ENCODE measurements around the gene FADS2.
A peak's percentile ranks its signal among the peaks of the same experiment; 100 is the strongest.

Gene FADS2

DNA sequence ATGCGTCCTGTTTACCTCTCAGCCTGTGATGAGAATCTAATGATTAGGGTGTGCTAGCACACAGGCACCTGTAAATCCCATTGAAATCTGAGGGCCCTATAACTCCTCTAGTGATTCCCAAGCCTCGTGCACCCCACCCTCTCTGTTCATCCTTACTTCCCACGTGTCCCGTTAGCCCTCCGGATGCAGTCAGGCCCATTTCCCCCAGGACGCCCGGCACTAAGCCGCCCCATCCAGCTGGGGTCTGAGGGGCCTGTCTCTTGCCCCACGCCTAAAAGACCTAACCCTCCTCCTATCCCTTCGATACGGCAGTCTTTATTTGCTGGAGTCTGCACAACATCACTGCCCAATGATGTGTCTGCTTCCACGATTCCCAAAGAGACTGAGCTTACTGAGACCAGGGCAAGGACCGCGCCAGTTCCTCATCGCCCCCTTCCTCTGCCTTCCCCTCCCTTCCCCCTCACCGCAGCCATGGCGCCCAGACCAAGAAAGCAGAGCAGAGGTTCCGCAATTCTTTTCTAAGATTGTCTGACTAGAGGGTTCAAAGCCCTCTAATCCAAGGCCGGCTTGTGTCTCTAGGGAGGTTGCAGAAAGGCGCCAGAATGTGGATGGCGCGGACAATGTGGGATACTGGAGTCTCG lies 1.1 kb upstream of the FADS2 start:
- DNase-seq: no peak

DNA sequence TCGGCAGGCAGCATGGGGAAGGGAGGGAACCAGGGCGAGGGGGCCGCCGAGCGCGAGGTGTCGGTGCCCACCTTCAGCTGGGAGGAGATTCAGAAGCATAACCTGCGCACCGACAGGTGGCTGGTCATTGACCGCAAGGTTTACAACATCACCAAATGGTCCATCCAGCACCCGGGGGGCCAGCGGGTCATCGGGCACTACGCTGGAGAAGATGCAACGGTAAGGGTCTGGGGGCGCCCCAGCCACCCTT lies 204 bp downstream of the FADS2 start:
- no peak for DNase-seq

DNA sequence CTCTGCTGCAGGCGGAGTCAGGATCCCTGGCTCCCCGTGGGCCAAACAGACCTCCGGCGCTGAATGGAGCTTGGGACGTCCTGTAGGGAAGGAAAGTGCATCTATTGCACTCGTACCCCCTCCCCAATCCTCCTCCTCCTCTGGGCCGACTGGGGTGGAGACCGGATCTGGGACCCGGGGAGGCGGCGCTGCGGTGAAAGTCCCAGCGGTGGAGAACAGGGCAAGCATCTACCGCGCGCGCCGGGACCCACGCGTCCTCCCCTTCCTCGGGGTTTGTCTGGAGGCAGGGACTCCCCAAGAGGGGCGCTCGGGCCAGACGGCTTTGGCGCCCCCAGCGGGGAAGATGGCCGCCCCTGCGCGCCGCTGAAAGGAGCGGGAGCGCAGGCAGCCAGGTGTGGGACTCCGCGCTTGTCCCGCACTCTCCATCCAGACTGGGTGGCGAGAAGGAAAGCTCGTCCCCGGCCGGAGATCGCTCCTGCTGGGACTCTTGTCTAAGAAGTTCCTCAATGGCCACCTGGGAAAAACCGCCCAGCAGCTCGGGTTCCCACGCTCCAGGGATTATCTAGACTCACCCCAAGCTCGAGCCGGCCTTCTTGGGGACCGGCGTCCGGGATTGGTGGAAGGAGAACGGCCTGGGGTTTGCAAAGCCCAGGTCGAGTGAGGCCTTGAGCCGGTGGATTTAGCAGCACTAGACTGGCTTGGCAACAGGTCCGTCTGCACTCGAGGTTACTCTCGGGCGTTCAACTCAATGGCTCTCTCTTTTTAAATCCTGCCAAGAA lies 718 bp downstream of the FADS2 start:
- peak; percentile 69 for DNase-seq

DNA sequence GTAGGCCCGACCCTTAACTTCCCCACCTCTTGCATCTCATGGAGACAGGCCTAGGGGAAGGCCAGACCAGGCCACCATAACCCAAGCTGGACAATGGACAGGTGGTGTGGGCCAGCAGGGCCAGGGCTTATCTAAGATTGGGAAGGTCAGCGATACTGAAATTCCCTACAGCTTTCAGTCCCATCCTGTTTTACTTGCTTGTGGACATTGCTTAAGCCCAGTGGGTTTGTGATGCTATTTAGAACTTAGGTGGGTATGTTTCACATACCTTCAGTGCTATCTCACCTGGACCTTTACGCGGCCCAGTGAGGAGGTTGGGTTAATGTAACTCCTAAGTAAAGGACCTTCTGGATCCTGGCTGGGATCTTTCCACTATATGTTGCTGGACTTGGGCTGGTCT lies 1.7 kb downstream of the FADS2 start:
- DNase-seq: no peak

GRCh38 chr11:61830237-61831105 lies 2.4 kb downstream of the FADS2 start:
- DNase-seq: no peak

GRCh38 chr11:61832207-61832606 lies 4.1 kb downstream of the FADS2 start:
- no peak for DNase-seq

- DNase-seq: no peak
Observed at GRCh38 chr11:61832754-61833153, 4.7 kb downstream of the FADS2 start.

- DNase-seq: no peak
Observed at GRCh38 chr11:61833471-61833870, 5.4 kb downstream of the FADS2 start.

GRCh38 chr11:61833926-61834277 lies 5.8 kb downstream of the FADS2 start:
- no peak for DNase-seq

DNA sequence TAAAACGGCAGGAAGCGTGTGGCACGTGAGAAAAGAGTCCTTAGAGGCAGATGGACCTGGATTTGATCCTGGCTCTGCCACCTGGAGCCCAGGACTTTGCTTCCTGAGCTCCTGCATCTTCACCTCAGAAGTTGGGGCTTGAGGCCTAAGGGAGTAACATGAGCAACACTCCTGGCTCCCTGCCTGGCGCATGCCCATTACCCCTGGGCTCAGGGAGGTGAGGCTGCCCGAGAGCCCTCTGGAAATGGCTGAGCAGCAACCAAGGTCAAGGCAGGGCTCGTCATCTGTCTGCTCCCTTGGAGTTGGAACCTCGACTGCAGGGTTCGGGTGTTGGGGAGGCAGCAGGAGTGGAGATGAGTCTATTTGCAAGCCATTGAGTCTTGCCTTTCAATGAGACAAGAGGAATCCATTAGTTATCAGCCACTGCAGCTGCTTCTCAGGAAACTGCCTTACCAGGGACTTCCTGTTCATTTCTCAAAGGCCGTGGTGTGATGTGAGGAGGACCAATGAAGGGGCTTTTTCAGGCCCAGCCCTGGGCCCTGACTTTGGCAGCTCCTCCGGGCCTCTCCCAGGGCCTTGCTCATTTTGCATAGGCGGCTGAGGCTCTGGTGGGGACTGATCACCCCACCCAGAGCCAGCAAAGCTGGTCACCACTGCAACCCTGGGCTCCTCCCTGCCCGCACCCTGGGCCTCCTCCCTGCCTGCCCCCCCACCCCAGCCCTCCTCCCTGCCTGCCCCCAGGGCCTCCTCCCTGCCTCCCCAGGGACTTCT lies 6.4 kb downstream of the FADS2 start:
- peak; percentile 70 for DNase-seq

GRCh38 chr11:61836193-61836592 lies 8.1 kb downstream of the FADS2 start:
- no peak for DNase-seq

- DNase-seq: no peak
Observed at GRCh38 chr11:61837411-61838005, 9.4 kb downstream of the FADS2 start.

DNA sequence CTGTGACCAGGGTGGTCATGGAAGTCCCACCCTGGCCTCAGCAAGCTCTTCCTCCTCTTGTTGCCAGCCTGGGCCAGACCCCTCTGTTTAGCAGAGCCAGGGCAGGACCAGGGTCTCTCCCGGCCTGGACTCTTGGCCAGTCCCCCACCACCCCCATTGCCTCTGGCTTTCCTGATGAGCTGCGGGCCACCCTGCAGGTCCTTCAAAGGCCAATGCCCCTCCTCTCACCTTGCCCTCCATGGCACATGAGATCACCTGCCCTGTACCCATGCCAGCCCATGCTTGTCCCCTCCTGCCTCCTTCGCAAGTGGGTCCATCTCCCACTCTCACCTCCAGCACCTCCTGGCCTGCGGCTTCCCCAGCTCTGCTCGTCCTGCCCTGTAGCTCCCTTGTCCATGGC lies 10.4 kb downstream of the FADS2 start:
- DNase-seq: no peak

DNA sequence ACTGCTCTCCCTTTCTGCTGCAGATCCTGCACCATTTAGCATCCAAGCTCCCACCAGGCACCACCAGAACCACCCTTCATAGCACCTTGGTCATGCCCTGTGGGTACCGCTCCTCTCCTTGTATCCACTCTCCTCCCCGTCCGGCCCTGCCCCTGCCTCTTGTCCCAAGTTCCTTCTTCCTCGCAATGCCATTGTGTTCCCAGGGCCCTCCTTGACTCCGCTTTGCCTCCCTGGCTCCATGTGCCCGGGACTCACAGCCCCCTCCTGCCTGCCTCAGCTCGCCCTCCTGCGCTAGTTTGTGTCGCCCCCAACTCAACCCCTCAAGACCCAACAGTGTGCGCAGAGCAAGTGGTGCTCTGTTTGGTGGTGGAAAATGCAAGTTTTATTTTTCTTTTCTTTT lies 10.8 kb downstream of the FADS2 start:
- DNase-seq: no peak

DNA sequence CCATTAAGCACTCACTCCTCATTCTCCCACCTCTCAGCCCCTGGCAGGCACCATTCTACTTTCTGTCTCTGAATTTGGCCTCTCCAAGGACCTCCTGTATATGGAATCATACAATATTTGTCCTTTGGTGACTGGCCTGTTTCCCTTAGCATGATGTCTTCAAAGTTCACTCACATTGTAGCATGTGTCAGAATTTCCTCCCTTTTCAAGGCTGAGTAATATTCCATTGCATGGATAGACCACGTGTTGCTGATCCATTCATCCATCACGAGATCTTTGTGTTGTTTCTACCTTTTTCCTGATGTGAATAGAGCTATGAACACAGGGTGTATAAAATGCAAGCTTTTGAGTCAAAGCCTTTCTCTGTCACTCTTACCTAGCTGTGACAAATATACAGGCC lies 11.6 kb downstream of the FADS2 start:
- no peak for DNase-seq

DNA sequence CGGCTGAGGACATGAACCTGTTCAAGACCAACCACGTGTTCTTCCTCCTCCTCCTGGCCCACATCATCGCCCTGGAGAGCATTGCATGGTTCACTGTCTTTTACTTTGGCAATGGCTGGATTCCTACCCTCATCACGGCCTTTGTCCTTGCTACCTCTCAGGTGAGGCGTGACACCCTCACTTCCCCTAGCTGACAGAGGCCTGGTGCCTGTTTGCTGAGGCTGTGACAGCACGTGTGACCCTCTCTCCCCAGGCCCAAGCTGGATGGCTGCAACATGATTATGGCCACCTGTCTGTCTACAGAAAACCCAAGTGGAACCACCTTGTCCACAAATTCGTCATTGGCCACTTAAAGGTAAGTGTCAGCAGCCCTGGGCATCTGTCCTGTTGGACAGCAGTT lies 12.3 kb downstream of the FADS2 start:
- no peak for DNase-seq

DNA sequence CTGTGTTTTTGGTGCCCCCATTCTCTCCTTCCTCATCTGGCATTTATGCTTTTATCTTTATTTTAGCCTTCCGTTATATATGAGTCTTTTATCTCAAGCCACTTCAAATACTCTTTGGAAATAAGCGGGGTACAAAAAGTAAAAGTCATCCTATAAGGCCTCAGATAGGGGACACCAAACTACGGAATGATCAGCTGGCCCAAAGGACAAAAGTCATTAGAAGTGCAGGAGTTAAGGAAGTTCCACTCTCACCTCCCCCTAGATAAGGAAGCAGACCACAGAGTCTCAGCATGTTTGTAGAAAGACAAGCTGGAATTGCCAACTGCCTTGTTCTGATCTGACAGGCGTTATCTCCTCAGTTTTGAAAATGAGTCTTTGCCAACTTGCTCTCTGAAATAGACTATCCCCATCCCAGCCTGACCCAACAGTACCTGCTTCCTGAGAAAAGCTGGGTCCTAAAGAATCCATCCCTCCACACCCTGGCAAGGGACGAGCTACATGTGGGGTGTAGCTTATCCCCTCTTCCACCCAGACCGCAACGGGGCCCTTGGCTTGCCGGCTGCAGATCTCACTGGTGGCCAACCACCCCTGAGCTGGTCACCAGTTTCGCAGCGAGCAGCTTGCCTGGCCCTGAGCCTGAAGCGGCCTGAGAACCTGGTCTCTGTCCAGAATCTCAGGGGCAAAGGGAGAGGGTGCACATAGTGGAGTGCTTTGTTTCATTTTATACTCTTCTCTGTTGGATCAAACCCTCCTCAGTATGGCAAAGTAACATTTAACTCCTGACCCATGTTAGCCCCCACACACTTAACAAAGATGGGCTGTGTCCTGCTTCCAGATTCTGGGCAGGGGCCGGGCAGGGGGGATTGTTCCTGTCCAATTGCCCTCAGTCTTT lies 13.8 kb downstream of the FADS2 start:
- no peak for DNase-seq

GRCh38 chr11:61842528-61842820 lies 14.4 kb downstream of the FADS2 start:
- no peak for DNase-seq

- no peak for DNase-seq
Observed at GRCh38 chr11:61844909-61845565, 16.9 kb downstream of the FADS2 start.

- DNase-seq: no peak
Observed at GRCh38 chr11:61846362-61847020, 18.4 kb downstream of the FADS2 start.

Measured in right forelimb (tissue), 1 donor.